SK-N-SH treated with all-trans-retinoic acid at 6 μM for 48 hours (cell line): ENCODE measurements around the gene BST1.

ENCODE experiments used
- PATZ1 ChIP-seq: fragments of 250-450 bp; sonication (Bioruptor Pico); IDR thresholded peaks from 2 replicates; pipeline ENCODE4 v1.8.0; 2020; ENCODE audit warnings: mild to moderate bottlenecking, moderate library complexity, borderline replicate concordance
- POU6F1 ChIP-seq: fragments of 250-450 bp; sonication (Bioruptor Pico); IDR thresholded peaks from 2 replicates; pipeline ENCODE4 v1.8.0; 2021; ENCODE audit warnings: low read depth, mild to moderate bottlenecking, moderate library complexity, borderline replicate concordance
- ZFP30 ChIP-seq: fragments of 450-650 bp; formaldehyde crosslinking; IDR thresholded peaks from 2 replicates; pipeline ENCODE4 v1.5.0; 2022; ENCODE audit warnings: mild to moderate bottlenecking, moderate library complexity
- ZNF70 ChIP-seq: fragments of 450-650 bp; formaldehyde crosslinking; IDR thresholded peaks from 2 replicates; pipeline ENCODE4 v1.5.0; 2020; ENCODE audit warnings: mild to moderate bottlenecking, moderate library complexity

- no peak for TF ChIP-seq PATZ1
- no peak for TF ChIP-seq ZNF70 (CRISPR knock-in tag)
- no peak for TF ChIP-seq POU6F1 (CRISPR knock-in tag)
- TF ChIP-seq ZFP30 (CRISPR knock-in tag) = no peak
These were observed 48.3 kb downstream of the BST1 start for GRCh38 chr4:15751153-15751552.
